ENCODE measurements around the gene ARHGDIA.

The ARHGDIA gene

GRCh38 chr17:81860756-81861568 lies 10.2 kb downstream of the ARHGDIA start:
- DNase-seq, result peak; percentile 98

- DNase-seq, result no peak
Observed at GRCh38 chr17:81859906-81860755, 11.0 kb downstream of the ARHGDIA start, which contains the start of gene P4HB. Gene P4HB (minus strand): TSS chr17:81860535. CDS start chr17:81860471, 64 bp downstream.

GRCh38 chr17:81858967-81859905 lies 11.9 kb downstream of the ARHGDIA start:
- DNase-seq, result no peak

GRCh38 chr17:81858170-81858966 lies 12.8 kb downstream of the ARHGDIA start:
- DNase-seq, result no peak

GRCh38 chr17:81854974-81855774 lies 16.0 kb downstream of the ARHGDIA start:
- no peak for DNase-seq

GRCh38 chr17:81852237-81852636 lies 18.9 kb downstream of the ARHGDIA start:
- DNase-seq, result no peak

GRCh38 chr17:81851423-81851822 lies 19.7 kb downstream of the ARHGDIA start:
- no peak for DNase-seq

- no peak for DNase-seq
Observed at GRCh38 chr17:81849457-81849856, 21.7 kb downstream of the ARHGDIA start.

GRCh38 chr17:81846743-81847689 lies 24.1 kb downstream of the ARHGDIA start:
- DNase-seq, result no peak

GRCh38 chr17:81845881-81846742 lies 25.0 kb downstream of the ARHGDIA start:
- no peak for DNase-seq

- DNase-seq, result no peak
Observed at GRCh38 chr17:81845361-81845760, 25.8 kb downstream of the ARHGDIA start.

- DNase-seq, result no peak
Observed at GRCh38 chr17:81844887-81845286, 26.2 kb downstream of the ARHGDIA start.

GRCh38 chr17:81844327-81844851 lies 26.7 kb downstream of the ARHGDIA start:
- DNase-seq, result no peak

GRCh38 chr17:81843713-81844326 lies 27.3 kb downstream of the ARHGDIA start:
- no peak for DNase-seq

GRCh38 chr17:81842725-81843504 lies 28.2 kb downstream of the ARHGDIA start:
- DNase-seq, result no peak

GRCh38 chr17:81842378-81842724 lies 28.8 kb downstream of the ARHGDIA start:
- no peak for DNase-seq

- no peak for DNase-seq
Observed at GRCh38 chr17:81841866-81842265, 29.3 kb downstream of the ARHGDIA start.

Data from NCI-H1417 treated with DMSO at 0.1 percent for 48 hours (cell line).